ENCODE data around the gene MTFR1L.

The MTFR1L gene

DNA sequence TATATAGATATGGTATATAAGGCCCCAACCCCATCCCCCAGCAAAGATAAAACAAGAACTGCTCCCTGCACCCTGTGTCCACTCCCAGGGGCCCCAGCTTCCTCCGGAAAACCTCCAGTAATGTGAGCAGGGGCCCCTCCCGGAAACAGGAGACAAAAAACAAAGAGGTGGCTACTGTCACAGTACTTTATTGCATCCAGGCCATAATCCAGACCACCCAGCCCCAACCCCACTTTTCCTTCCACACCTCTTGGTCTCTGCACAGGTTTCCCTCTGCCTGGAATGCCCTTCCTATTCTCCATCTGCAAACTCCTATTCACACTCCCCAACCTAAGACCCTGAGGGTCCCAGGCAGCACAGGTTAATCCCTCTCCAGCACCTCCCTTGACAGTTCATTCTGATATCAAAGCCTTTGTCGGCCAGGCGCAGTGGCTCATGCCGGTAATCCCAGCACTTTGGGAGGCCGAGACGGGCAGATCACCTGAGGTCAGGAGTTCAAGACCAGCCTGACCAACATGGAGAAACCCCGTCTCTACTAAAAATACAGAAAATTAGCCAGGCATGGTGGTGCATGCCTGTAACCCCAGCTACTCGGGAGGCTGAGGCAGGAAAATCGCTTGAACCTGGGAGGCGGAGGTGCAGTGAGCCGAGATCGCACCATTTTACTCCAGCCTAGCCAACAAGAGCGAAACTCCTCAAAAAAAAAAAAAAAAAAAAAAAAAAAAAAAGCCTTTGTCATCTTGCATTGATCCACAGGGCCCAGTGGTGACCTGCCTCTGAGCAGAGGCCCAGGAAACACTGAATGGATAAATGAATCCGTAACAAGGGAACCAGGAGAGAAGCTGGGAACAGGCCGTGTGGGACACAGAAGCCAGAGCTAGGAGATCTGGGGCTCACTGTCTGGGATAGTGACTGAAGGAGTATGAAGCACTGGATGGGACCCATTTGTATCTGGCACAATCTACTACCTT, 41.8 kb downstream of the MTFR1L start:
- no peak for DNase-seq (ENCODE audit: low spot score)

GRCh38 chr1:25862785-25863485, 43.2 kb downstream of the MTFR1L start:
- DNase-seq (ENCODE audit: low spot score) = no peak

DNA sequence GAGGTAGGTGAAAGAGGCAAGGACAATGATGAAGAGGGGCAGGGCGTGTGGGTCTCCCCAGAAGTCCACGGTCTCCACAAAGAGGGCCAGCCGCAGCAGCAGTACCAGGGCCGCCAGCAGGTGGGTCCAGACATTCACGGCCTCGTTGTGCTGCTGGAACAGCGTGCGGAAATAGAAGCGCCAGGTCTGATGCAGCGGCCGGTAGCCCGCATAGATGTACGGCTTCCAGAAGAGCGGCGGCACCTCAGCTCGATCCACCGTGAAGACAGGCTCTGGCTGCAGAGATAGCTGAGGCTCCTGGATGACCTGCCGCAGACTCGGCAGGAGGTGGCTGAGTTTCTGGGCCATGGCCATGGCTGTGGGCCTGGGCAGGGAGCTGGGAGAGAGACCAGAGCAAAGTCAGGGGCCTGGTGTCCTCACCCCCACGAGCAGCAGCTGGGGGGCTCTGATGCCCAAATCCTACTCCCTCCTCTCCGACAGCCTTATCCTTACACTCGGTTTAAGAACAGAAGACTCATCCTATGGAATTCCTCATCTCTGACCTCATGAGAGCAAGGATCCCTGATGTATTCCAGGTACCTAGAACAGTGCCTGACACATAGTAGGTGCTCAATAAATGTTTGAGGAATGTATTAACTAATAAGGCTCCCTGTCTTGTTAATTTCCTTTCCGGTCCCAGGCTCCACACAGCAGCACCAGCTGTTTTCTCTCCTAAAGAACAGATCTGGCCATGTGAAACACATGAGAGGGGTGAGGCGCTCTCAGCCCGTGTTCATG, 43.9 kb downstream of the MTFR1L start:
- no peak for DNase-seq (ENCODE audit: low spot score)

DNA sequence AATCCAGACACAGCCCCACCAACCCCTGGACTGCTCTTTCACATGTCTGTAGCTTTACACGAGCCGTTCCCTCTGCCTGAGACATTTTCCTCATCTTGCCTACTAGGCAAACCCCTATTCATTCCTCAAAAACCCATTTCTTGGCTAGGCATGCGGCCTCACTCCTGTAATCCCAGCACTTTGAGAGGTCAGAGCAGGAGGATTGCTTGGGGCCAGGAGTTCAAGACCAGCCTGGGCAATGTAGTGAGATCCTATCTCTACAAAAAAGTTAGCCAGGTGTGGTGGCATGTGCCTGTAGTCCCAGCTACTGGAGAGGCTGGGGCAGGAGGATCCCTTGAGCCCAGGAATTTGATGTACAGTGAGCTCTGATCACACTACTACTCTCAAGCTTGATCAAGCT, 44.7 kb downstream of the MTFR1L start:
- DNase-seq (ENCODE audit: low spot score) = no peak

- DNase-seq (ENCODE audit: low spot score) = no peak
Measured at GRCh38 chr1:25866288-25866687, 46.5 kb downstream of the MTFR1L start.

- DNase-seq (ENCODE audit: low spot score) = no peak
Measured at GRCh38 chr1:25867210-25867991, 47.6 kb downstream of the MTFR1L start.

GRCh38 chr1:25869909-25870606, 50.3 kb downstream of the MTFR1L start:
- DNase-seq (ENCODE audit: low spot score) = no peak

- DNase-seq (ENCODE audit: low spot score) = no peak
Measured at GRCh38 chr1:25870614-25871013, 50.9 kb downstream of the MTFR1L start.

- no peak for DNase-seq (ENCODE audit: low spot score)
Measured at GRCh38 chr1:25871086-25871703, 51.4 kb downstream of the MTFR1L start.

- DNase-seq (ENCODE audit: low spot score) = no peak
Measured at GRCh38 chr1:25871704-25872494, 52.1 kb downstream of the MTFR1L start.

DNA sequence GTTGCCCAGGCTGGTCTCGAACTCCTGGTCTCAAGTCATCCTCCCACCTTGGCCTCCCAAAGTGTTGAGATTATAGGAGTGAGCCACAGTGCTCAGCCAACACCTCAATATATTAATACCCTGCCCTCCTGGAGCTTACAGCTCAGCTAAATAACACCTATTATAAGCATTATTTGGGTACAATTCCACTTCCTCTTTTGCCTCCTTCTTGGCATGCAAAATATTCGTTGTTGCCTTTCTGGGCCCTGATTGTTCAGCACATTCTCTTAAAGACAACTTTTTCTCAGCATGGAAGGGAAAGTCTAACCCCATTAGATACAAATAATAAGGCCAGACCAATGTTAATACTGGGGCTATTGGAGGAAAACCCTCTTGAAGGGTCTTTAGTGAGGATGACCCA, 53.0 kb downstream of the MTFR1L start:
- no peak for DNase-seq (ENCODE audit: low spot score)

DNA sequence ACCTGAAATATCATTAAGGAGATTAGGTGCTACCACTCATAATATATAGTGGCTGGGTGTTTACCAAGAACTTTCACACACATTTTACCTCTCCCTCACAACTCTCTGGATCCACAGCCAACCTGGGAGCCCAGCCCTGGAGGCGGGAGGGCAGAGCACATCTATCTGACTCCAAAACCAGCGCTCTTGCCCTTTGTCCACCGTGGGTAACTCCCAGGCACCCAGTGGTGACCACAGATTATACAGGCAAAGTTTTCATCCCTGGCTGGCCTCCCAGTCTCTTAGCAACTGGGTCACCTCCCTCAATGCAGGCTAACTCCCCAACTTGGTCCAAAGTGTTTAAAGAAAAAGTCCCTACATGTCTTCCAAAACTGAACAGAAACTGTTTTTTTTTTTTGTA, 53.4 kb downstream of the MTFR1L start:
- DNase-seq (ENCODE audit: low spot score) = no peak

DNA sequence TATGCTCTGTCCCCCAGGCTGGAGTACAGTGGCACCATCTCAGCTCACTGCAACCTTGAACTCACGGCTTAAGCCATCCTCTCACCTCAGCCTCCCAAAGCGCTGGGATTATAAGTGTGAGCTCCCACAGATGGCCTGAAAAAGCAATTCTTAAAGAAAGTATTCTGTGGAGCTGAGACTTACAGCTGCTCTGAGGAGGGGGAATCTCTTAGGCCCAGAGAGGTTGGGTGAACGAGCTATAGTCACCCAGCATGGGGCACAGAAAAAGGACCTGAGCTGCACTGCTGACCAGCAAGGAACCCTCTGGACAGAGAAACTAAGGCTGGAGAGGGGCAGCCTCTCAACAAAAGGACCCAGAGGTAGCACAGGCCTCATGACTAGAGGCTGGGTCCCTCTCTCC, 54.5 kb downstream of the MTFR1L start:
- DNase-seq (ENCODE audit: low spot score) = no peak

GRCh38 chr1:25874635-25875153, 54.9 kb downstream of the MTFR1L start:
- DNase-seq (ENCODE audit: low spot score) = no peak

GRCh38 chr1:25875154-25875855, 55.6 kb downstream of the MTFR1L start, which contains the start of gene PAQR7:
Gene PAQR7, minus strand, starts transcription at chr1:25875708. Its CDS starts 11,869 bp downstream, at chr1:25863839.
- no peak for DNase-seq (ENCODE audit: low spot score)

DNA sequence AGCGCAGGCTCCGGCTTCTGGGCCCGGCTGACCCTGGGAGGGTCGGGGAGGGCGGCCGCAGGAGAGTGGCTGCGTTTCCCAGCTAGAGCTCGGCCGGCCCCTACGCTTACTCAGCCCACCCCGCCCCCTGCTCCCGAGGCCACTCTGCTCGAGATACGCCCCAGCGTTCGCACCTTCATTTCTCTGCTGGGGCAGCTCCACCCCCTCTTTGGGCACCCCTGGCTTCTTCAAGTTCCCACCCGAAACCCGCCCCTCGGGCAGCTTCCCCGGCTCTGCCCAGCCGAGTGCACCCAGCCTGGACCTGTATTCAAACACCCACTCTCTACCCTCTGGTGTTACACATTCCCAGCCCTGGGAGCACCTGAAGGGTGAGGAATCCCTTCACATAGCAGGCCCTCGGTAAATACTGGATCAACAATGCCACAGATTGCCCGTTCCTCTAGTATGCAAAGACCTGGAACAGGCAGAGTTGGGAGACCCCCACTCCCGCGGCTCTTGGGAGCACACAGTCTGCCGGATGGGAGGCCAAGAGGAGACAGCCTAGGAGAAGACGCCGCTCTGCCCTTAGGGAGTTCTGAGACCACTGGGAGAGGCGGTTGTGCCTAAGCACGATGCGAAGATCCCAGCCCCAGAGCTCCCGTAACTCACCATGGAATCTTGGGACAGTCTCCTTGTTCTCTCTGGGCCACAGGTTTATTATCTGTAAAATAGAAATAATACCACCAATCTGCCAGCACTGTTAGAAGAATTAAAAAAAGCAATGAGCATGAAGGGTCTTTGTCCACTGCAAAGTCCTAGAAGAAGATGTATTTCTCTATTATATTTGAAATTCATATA, 56.3 kb downstream of the MTFR1L start:
- no peak for DNase-seq (ENCODE audit: low spot score)

- no peak for DNase-seq (ENCODE audit: low spot score)
Measured at GRCh38 chr1:25876693-25877077, 56.9 kb downstream of the MTFR1L start.

DNA sequence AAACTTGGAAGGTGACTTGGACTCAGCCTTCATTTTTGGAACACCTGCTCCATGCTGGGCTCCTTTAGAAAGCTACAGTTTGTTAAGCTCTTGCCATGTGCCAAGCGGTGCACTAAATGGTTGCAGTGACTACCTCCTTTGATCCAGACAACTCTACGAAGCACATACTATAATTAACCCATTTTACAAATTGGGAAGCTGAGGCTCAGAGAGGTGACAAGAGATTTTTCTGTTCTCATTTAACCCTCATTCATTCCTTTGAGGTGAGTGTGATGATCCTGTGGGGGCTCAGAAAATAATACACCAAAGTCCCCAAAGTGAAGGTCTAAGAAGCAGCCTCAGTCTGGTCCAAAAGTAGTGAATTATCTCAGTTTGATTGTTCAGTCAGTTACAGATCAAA, 57.4 kb downstream of the MTFR1L start:
- DNase-seq (ENCODE audit: low spot score) = no peak

Data from COLO829 (cell line).